HEK293T (cell line): ENCODE results near the gene MAB21L1.

Source experiments
- CTCF ChIA-PET: fragments of 350-600 bp; formaldehyde crosslinking; extraction: SDS; loops from one replicate; lab custom pipeline; 2021; ENCODE audit warnings: antibody characterized with exemption, inconsistent platforms; lab: Yijun Ruan, JAX
- POLR2A ChIA-PET: fragments of 350-600 bp; formaldehyde crosslinking; extraction: SDS; loops from one replicate; lab custom pipeline; 2020; ENCODE audit warnings: antibody characterized with exemption, inconsistent platforms; lab: Yijun Ruan, JAX
- DNase-seq: peaks from one replicate; pipeline ENCODE4 v3.0.0; 2012; ENCODE audit warnings: mixed read lengths; ENCODE audit errors: extremely low spot score
- ARNT ChIP-seq: fragments of 450-650 bp; IDR thresholded peaks from 2 replicates; pipeline ENCODE4 v1.6.1; 2017; ENCODE audit warnings: mild to moderate bottlenecking
- BHLHE40 ChIP-seq: fragments of 450-650 bp; IDR thresholded peaks from 2 replicates; pipeline ENCODE4 v1.6.1; 2016; ENCODE audit warnings: mild to moderate bottlenecking, moderate library complexity, borderline replicate concordance
- CTBP1 ChIP-seq: fragments of 450-650 bp; IDR thresholded peaks from 2 replicates; pipeline ENCODE4 v1.6.1; 2016; ENCODE audit warnings: borderline replicate concordance
- ELF4 ChIP-seq: fragments of 450-650 bp; IDR thresholded peaks from 2 replicates; pipeline ENCODE4 v1.6.1; 2017; ENCODE audit warnings: antibody characterized with exemption
- FOXA1 ChIP-seq: fragments of 450-650 bp; IDR thresholded peaks from 2 replicates; pipeline ENCODE4 v1.6.1; 2016; ENCODE audit warnings: mild to moderate bottlenecking
- FOXK2 ChIP-seq: fragments of 450-650 bp; IDR thresholded peaks from 2 replicates; pipeline ENCODE4 v1.6.1; 2016; ENCODE audit warnings: mild to moderate bottlenecking
- FOXM1 ChIP-seq: fragments of 450-650 bp; IDR thresholded peaks from 2 replicates; pipeline ENCODE4 v1.6.1; 2017; ENCODE audit warnings: mild to moderate bottlenecking, borderline replicate concordance
- HDGF ChIP-seq: fragments of 450-650 bp; IDR thresholded peaks from 2 replicates; pipeline ENCODE4 v1.6.1; 2017; ENCODE audit warnings: antibody characterized with exemption, borderline replicate concordance
- L3MBTL2 ChIP-seq: fragments of 450-650 bp; conservative IDR thresholded peaks from 2 replicates; pipeline ENCODE4 v1.6.1; 2016; ENCODE audit warnings: mild to moderate bottlenecking
- LEF1 ChIP-seq: fragments of 450-650 bp; IDR thresholded peaks from 2 replicates; pipeline ENCODE4 v1.6.1; 2017; ENCODE audit warnings: mild to moderate bottlenecking, borderline replicate concordance
- NFRKB ChIP-seq: fragments of 450-650 bp; IDR thresholded peaks from 2 replicates; pipeline ENCODE4 v1.6.1; 2016; ENCODE audit warnings: mild to moderate bottlenecking, moderate library complexity
- PKNOX1 ChIP-seq: fragments of 450-650 bp; IDR thresholded peaks from 2 replicates; pipeline ENCODE4 v1.6.1; 2016
- SP1 ChIP-seq: fragments of 450-650 bp; IDR thresholded peaks from 2 replicates; pipeline ENCODE4 v1.6.1; 2017
- SUZ12 ChIP-seq: fragments of 450-650 bp; IDR thresholded peaks from 2 replicates; pipeline ENCODE4 v1.6.1; 2016; ENCODE audit warnings: mild to moderate bottlenecking
- TARDBP ChIP-seq: fragments of 450-650 bp; IDR thresholded peaks from 2 replicates; pipeline ENCODE4 v1.6.1; 2016
- ZNF384 ChIP-seq: fragments of 450-650 bp; IDR thresholded peaks from 2 replicates; pipeline ENCODE4 v1.6.1; 2016

The MAB21L1 gene

DNA sequence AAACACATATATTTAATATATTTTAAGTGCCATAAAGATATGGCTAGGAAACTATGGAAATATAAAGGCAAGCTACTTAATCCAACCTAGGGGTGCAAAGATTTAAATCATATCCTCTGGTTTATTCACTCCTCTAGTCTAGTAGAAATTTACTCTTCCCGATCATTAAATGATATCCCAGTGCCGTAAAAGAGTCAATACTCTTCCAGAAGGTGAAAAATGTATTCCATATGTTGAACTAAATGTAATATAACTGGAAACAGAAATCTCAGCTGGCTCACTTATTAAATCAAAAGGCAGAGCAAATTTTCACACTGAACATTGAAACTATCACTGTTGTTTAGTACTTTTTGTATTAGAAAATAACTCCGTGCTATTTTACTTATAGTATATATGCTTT, 11.1 kb downstream of the MAB21L1 start:
- no peak for TF ChIP-seq ZNF384
- TF ChIP-seq CTBP1: no peak
- no peak for TF ChIP-seq SUZ12
- TF ChIP-seq BHLHE40: no peak
- TF ChIP-seq LEF1: no peak
- TF ChIP-seq SP1: no peak
- TF ChIP-seq HDGF: no peak
- TF ChIP-seq NFRKB: no peak
- no peak for TF ChIP-seq FOXK2
- no peak for TF ChIP-seq L3MBTL2
- no peak for TF ChIP-seq FOXA1
- no peak for TF ChIP-seq ELF4
- TF ChIP-seq ARNT: no peak
- TF ChIP-seq FOXM1: no peak
- TF ChIP-seq PKNOX1: no peak
- no peak for TF ChIP-seq TARDBP
- POLR2A ChIA-PET: no interaction called here
- CTCF ChIA-PET: no interaction called here
- DNase-seq: no peak

- ChIA-PET POLR2A (no interaction called here), CTCF (no interaction called here)
- no peak for DNase-seq
- TF ChIP-seq PKNOX1 (no peak), FOXK2 (no peak), ELF4 (no peak), TARDBP (no peak), FOXA1 (no peak), CTBP1 (no peak), ARNT (no peak), BHLHE40 (no peak), SUZ12 (no peak), ZNF384 (no peak), NFRKB (no peak), L3MBTL2 (no peak), FOXM1 (no peak), SP1 (no peak), HDGF (no peak), LEF1 (no peak)
Measured at GRCh38 chr13:35460061-35460460, 16.4 kb downstream of the MAB21L1 start.

DNA sequence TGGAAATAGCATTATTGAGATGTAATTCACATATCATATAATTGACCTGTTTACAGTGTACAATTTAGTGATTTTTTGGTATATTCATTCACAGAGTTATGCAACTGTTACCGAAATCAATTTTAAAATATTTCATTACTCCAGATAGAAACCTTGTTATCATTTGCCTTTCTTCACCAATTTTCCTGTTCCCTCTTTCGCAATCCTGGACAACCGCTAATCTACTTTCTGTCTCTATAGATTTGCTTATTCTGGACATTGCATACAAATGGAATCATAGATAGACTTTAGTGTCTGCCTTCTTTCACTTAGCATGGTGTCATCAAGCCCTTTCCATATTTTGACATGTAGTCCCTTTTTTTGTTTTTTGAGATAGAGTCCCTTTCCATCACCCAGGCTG, 19.2 kb downstream of the MAB21L1 start:
- ChIA-PET CTCF (no interaction called here), POLR2A (no interaction called here)
- TF ChIP-seq FOXA1: no peak
- TF ChIP-seq LEF1: no peak
- no peak for TF ChIP-seq BHLHE40
- TF ChIP-seq L3MBTL2: no peak
- TF ChIP-seq ZNF384: no peak
- no peak for TF ChIP-seq PKNOX1
- DNase-seq: no peak

DNA sequence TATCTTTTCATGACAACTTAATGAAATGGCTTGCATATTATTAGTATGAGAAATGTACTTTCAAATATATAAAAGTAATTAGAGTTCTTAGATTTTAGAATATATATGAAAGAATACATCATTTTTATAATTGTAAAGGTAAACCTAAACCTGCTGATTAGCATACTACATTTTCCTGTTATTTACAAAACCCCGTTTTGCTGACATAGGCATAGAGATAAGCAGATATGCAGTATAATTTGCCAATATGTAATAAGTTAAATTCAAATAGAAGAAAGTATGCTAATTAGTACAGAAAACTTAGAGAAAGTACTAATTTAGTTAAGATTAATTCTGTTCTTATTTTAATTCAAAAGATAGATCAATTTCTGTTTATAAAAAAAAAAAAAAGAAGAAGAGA, 21.5 kb downstream of the MAB21L1 start:
- TF ChIP-seq PKNOX1: no peak
- no peak for TF ChIP-seq CTBP1
- no peak for TF ChIP-seq ARNT
- ChIA-PET CTCF (no interaction called here), POLR2A (no interaction called here)
- DNase-seq: no peak

- no peak for DNase-seq
- CTCF ChIA-PET: no interaction called here
- TF ChIP-seq BHLHE40 (no peak), PKNOX1 (no peak), HDGF (no peak), CTBP1 (no peak), NFRKB (no peak)
- POLR2A ChIA-PET: no interaction called here
Measured at GRCh38 chr13:35449821-35450220, 26.7 kb downstream of the MAB21L1 start.

GRCh38 chr13:35448465-35448864, 28.0 kb downstream of the MAB21L1 start:
- DNase-seq: no peak
- TF ChIP-seq FOXK2 (no peak), PKNOX1 (peak; percentile 52), SUZ12 (no peak), SP1 (no peak), HDGF (no peak), BHLHE40 (no peak), FOXA1 (no peak)
- ChIA-PET CTCF (no interaction called here), POLR2A (no interaction called here)
